ENCODE measurements around the gene SORCS1.

Gene SORCS1

GRCh38 chr10:106577756-106578155 is 586.8 kb downstream of the SORCS1 start:
- DNase-seq (ENCODE audit: low spot score), result no peak

GRCh38 chr10:106577266-106577665 is 587.2 kb downstream of the SORCS1 start:
- DNase-seq (ENCODE audit: low spot score), result peak; percentile 4

GRCh38 chr10:106576534-106576933 is 588.0 kb downstream of the SORCS1 start:
- DNase-seq (ENCODE audit: low spot score), result no peak

GRCh38 chr10:106573106-106573505 is 591.4 kb downstream of the SORCS1 start:
- DNase-seq (ENCODE audit: low spot score), result no peak

- DNase-seq (ENCODE audit: low spot score), result peak; percentile 4
Observed at GRCh38 chr10:106571192-106571946, 593.1 kb downstream of the SORCS1 start.

- DNase-seq (ENCODE audit: low spot score), result no peak
Observed at GRCh38 chr10:106570268-106570667, 594.2 kb downstream of the SORCS1 start.

- DNase-seq (ENCODE audit: low spot score), result no peak
Observed at GRCh38 chr10:106567629-106568028, 596.9 kb downstream of the SORCS1 start.

GRCh38 chr10:106566873-106567272 is 597.6 kb downstream of the SORCS1 start:
- no peak for DNase-seq (ENCODE audit: low spot score)

GRCh38 chr10:106565546-106565945 is 599.0 kb downstream of the SORCS1 start:
- DNase-seq (ENCODE audit: low spot score), result no peak

- no peak for DNase-seq (ENCODE audit: low spot score)
Observed at GRCh38 chr10:106563384-106563783, 601.1 kb downstream of the SORCS1 start.

GRCh38 chr10:106560925-106561640 is 603.4 kb downstream of the SORCS1 start:
- DNase-seq (ENCODE audit: low spot score), result no peak

GRCh38 chr10:106559442-106559841 is 605.1 kb downstream of the SORCS1 start:
- DNase-seq (ENCODE audit: low spot score), result no peak

GRCh38 chr10:106557951-106558733 is 606.4 kb downstream of the SORCS1 start:
- no peak for DNase-seq (ENCODE audit: low spot score)

GRCh38 chr10:106557053-106557452 is 607.5 kb downstream of the SORCS1 start:
- DNase-seq (ENCODE audit: low spot score), result no peak

- DNase-seq (ENCODE audit: low spot score), result no peak
Observed at GRCh38 chr10:106555599-106555998, 608.9 kb downstream of the SORCS1 start.

- no peak for DNase-seq (ENCODE audit: low spot score)
Observed at GRCh38 chr10:106551501-106552062, 612.9 kb downstream of the SORCS1 start.

GRCh38 chr10:106548832-106549231 is 615.7 kb downstream of the SORCS1 start:
- DNase-seq (ENCODE audit: low spot score), result no peak

- DNase-seq (ENCODE audit: low spot score), result no peak
Observed at GRCh38 chr10:106547047-106547635, 617.4 kb downstream of the SORCS1 start.

- no peak for DNase-seq (ENCODE audit: low spot score)
Observed at GRCh38 chr10:106542461-106542860, 622.0 kb downstream of the SORCS1 start.

GRCh38 chr10:106540645-106541044 is 623.9 kb downstream of the SORCS1 start:
- no peak for DNase-seq (ENCODE audit: low spot score)

GRCh38 chr10:106537866-106538265 is 626.6 kb downstream of the SORCS1 start:
- DNase-seq (ENCODE audit: low spot score), result no peak
